AG09309 (cell line): ENCODE measurements around the gene ZNF440.
A peak's percentile ranks its signal among the peaks of the same experiment; 100 is the strongest.

Experiments
- DNase-seq: peaks from one replicate; pipeline ENCODE4 v3.0.0-alpha.2; 2010; ENCODE audit warnings: low read depth
- H3K4me3 ChIP-seq: 2 replicates; pipeline ENCODE4 v1.5.1; 2011; ENCODE audit warnings: mild to moderate bottlenecking, low read depth, low read length, moderate library complexity; ENCODE audit not compliant: control insufficient read depth
- CTCF ChIP-seq: IDR thresholded peaks from 2 replicates; pipeline ENCODE4 v1.5.1; 2011; ENCODE audit warnings: mild to moderate bottlenecking, low read depth, low read length, inconsistent platforms; ENCODE audit not compliant: insufficient read depth, control insufficient read depth; ENCODE audit errors: missing control alignments

ZNF440 gene

GRCh38 chr19:11797491-11797890 lies 16.6 kb upstream of the ZNF440 start:
- no peak overlapping the region for H3K4me3 ChIP-seq
- peak; percentile 52 for DNase-seq
- TF ChIP-seq CTCF = peak; percentile 89

GRCh38 chr19:11798391-11799330 lies 15.4 kb upstream of the ZNF440 start, which contains the start of gene ZNF491:
Gene ZNF491, plus strand, starts transcription at chr19:11798523. Its CDS starts 7,431 bp downstream, at chr19:11805954.
- peak; percentile 56 for DNase-seq
- peak; percentile 22 for TF ChIP-seq CTCF
- H3K4me3 ChIP-seq = peak within 1 kb of the TSS; percentile 62

GRCh38 chr19:11806354-11807098 lies 7.5 kb upstream of the ZNF440 start:
- no peak for DNase-seq
- no peak overlapping the region for H3K4me3 ChIP-seq
- no peak for TF ChIP-seq CTCF

GRCh38 chr19:11807099-11807380 lies 7.0 kb upstream of the ZNF440 start:
- no peak overlapping the region for H3K4me3 ChIP-seq
- no peak for TF ChIP-seq CTCF
- DNase-seq = no peak

GRCh38 chr19:11813703-11814028 lies 407 bp upstream of the ZNF440 start:
- DNase-seq = no peak
- no peak for TF ChIP-seq CTCF
- peak overlapping the region; percentile 67 for H3K4me3 ChIP-seq

GRCh38 chr19:11814700-11815035 lies 595 bp downstream of the ZNF440 start:
- no peak for DNase-seq
- peak overlapping the region; percentile 67 for H3K4me3 ChIP-seq
- no peak for TF ChIP-seq CTCF
